Keratinocyte (primary cell): ENCODE measurements around the gene COX6B2.

ENCODE experiments used
- EZH2 ChIP-seq: IDR thresholded peaks from one replicate; pipeline ENCODE4 v1.6.1; 2012; ENCODE audit warnings: inconsistent platforms, mild to moderate bottlenecking, low read length, moderate library complexity
- TF ChIP-seq, protein P1 (sequence below), 3 experiments: IDR thresholded peaks in 1 of 3; conservative IDR thresholded peaks in 1 of 3; optimal IDR thresholded peaks in 1 of 3; 2 replicates in 2 of 3; 3 replicates in 1 of 3; pipeline versions ENCODE3 to v1.5.1; 2011; ENCODE audit warnings: low read length in 3 of 3, mild to moderate bottlenecking in 3 of 3, moderate library complexity in 2 of 3, control low read depth in 1 of 3, inconsistent platforms in 1 of 3; ENCODE audit not compliant: insufficient read depth in 2 of 3; ENCODE audit errors: extremely low read depth in 1 of 3

DNA sequence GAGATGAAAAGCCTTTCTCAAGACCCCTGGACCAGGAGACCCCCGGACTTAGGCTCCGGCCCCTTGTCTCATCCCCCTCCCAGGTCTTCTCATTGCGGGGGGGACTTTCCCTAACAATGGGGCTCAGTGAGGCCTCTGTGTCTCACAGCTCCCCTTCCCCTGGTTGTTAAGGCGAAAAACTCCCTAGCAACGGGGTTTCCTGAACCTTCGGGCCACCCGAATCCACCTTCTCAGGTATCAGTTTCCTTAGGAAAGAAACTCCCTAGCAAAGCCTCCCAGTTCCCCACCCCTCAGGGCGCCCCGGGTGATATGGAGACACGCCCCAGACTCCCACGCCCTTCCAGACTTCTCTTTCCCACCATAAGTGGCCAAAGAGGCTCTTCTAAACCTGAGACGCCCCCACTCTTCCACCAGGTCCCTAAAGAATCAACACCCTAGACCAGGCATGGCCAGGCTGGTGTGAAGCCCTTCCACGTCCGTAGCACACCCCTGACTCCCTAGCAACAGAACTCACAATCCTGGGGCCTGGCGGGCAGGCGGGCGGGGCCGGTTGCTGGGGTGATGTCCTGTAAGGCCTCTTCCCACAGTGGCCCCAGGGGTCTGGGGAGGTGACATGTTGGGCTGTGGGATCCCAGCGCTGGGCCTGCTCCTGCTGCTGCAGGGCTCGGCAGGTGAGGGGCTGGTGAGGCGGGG is 21.9 kb upstream of the COX6B2 start, which contains the start of gene TMEM190:
- TF ChIP-seq, protein P1, sequence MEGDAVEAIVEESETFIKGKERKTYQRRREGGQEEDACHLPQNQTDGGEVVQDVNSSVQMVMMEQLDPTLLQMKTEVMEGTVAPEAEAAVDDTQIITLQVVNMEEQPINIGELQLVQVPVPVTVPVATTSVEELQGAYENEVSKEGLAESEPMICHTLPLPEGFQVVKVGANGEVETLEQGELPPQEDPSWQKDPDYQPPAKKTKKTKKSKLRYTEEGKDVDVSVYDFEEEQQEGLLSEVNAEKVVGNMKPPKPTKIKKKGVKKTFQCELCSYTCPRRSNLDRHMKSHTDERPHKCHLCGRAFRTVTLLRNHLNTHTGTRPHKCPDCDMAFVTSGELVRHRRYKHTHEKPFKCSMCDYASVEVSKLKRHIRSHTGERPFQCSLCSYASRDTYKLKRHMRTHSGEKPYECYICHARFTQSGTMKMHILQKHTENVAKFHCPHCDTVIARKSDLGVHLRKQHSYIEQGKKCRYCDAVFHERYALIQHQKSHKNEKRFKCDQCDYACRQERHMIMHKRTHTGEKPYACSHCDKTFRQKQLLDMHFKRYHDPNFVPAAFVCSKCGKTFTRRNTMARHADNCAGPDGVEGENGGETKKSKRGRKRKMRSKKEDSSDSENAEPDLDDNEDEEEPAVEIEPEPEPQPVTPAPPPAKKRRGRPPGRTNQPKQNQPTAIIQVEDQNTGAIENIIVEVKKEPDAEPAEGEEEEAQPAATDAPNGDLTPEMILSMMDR (optimal IDR thresholded peaks at IDR 0.05 in 1 of 3, IDR thresholded peaks at IDR 0.05 in 1 of 3, conservative IDR thresholded peaks at IDR 0.05 in 1 of 3; ENCODE audit: extremely low read depth in 1 of 3, insufficient read depth in 2 of 3, low read length in 3 of 3) = no peak
- TF ChIP-seq EZH2 = no peak
